Activated CD8-positive, alpha-beta memory T cell treated with anti-CD3 and anti-CD28 coated beads, Interleukin-2, amount 50 U/mL, for 48 hours (primary cell): ENCODE data around the gene VGLL4.
A peak's percentile ranks its signal among the peaks of the same experiment; 100 is the strongest.
"Not testable (repeated sequence)": the region's sequence is repeated elsewhere in the genome, so short reads cannot be mapped to it uniquely, and the experiment has no call there.

Experiments
- DNase-seq: peaks from one replicate; pipeline ENCODE4 v3.0.0-alpha.2; 2020

The VGLL4 gene

GRCh38 chr3:11523572-11524101, 120.1 kb downstream of the VGLL4 start:
- no peak for DNase-seq

GRCh38 chr3:11522953-11523571, 120.7 kb downstream of the VGLL4 start:
- DNase-seq = no peak

- DNase-seq = no peak
Observed at GRCh38 chr3:11522398-11522715, 121.4 kb downstream of the VGLL4 start.

DNA sequence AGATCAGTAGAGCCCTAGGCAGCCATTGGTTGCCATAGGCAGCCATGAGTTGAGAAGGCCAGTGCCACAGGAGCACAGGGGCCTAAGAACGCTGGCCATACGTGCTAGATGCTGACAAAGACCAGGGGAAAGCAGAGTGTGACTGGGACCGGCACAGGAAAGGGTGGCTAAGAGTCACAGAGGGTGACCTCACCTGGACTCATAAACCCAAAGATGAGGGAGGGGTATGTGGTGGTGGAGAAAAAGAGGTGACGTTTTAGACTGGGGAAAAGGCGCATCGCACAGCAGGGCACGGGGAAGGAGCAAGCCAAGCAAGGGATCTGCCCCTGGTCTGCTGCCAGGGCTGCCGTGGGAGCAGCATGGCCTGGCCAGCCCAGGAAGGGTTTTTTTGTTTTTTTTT, 122.5 kb downstream of the VGLL4 start:
- DNase-seq = no peak

- no peak for DNase-seq
Observed at GRCh38 chr3:11517601-11518000, 126.1 kb downstream of the VGLL4 start.

- peak; percentile 26 for DNase-seq
Observed at GRCh38 chr3:11514191-11514821, 129.4 kb downstream of the VGLL4 start.

DNA sequence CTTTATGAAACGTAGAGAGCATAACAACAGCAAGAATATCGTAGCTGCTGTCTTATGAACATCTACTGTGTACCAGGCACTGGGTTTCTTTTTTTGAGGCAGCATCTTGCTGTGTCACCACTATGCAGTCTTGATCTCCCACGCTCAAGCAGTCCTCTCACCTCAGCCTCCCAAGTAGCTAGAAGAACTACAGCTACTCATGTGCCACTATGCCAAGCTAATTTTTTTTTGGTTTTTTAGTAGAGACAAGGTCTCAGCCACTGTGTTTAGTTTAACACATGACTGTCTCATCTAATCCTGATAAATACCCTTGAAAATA, 129.9 kb downstream of the VGLL4 start:
- peak; percentile 12 for DNase-seq

- DNase-seq = not testable (repeated sequence)
Observed at GRCh38 chr3:11513125-11513816, 130.4 kb downstream of the VGLL4 start.

GRCh38 chr3:11511606-11512005, 132.1 kb downstream of the VGLL4 start:
- DNase-seq = not testable (repeated sequence)

DNA sequence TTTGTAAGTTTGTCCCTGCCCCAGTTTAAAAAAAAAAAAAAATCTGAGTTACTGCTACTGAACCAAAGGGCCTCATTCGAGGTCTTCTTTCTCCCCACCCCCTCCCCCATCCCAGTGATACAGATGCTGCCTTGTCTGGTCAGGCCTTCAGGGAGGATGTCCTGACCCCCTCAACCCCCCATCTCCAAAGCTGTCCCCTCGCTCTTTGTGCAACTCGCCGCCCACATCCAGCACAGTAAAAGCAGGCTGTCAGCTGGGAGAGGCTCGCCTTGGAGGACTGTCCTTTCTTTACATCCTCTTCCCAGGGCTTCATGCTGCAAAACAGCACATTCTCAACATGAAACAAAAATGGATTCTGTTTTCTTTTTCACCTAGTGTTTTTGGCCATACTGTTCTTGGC, 133.4 kb downstream of the VGLL4 start:
- no peak for DNase-seq

DNA sequence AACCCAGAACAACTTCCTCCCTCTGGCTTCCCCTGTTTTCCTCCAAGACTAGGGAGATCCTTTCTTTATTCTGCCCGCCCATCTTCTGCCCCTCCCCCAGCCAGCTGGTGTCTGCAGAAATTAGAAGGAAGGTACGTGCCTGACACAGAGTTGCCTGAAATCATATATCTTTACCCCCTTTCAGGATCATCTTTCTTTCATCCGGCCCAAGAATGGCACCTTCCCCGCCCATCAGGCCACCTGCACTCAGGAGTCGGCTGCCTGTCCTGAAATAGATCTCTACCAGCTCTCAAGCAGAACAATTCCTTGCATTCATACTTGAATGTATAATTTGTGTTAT, 133.7 kb downstream of the VGLL4 start:
- DNase-seq = no peak

DNA sequence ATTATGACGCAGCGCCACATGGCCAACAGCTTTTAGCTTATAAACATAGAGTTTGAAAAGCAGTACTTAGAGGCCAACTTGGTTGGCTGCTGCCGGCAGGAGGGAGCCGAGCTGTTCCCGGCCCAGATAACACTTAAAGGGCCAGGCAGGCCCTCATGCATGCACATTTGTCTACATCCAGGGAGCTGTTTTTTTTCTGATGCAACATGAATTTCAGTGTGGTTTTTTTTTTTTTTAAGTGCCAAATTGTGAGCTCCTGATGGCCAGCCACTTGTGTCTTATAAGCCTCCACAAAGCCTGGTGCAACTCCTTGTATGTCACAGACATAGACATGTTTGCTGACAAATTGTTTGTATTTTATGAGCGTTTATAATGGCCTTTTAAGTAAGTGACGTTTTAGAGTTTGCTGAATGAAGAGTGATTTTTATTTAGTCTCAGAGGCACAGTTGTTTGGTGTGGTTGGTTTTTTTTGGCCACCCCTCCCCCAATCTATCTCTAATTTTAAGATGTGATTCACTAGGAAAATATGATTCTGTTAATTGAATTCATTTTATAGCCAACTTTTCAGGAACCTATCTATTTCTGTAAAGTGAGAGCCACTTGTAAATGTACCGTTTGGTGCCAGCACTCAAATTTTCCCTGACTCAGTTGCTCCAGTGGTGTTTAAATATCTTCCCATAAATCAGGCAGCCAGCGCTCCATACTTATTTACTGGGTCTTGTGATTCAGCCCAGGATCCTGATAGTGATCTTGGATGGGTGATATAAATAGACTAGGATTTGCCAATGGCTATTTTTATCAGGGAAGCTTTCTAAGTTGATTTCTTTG, 134.3 kb downstream of the VGLL4 start:
- DNase-seq = no peak

DNA sequence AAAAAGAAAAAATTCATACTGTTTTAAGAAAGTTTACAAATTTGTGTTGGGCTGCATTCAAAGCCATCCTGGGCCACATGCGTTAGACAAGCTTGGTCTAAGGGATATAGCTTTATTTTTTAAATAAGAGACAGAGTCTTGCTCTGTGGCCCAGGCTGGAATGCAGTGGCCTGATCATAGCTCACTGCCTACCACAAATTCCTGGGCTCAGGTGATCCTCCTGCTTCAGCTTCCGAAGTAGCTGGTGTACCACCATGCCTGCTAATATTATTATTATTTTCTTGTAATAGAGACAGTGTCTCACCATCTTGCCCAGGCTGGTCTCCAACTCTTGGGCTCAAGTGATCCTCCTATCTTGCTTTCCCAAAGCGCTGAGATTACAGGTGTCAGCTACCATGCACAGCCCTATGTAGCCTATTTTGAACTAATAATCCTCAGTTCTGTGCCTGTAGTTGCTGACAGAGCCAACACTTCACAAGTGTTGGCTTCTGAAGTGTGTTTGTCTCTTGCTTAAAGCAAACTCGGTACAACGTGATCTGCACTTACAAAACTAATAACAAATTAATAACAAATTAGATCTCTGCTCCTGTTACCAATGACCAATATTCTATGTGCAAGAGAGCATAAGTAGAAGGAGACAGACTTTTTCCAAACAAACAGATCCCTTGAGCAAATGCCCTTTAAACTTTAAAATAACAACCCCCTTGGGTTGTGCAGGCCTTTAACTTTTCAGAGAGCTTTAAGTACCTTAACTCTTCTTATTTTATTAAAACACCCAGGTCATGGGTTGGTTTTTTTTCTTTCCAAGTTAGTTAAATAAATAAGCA, 135.2 kb downstream of the VGLL4 start:
- no peak for DNase-seq

GRCh38 chr3:11507719-11508118, 136.0 kb downstream of the VGLL4 start:
- no peak for DNase-seq
